GM18870 (cell line): ENCODE measurements around the gene TET1.
"Not testable (repeated sequence)": the region's sequence is repeated elsewhere in the genome, so short reads cannot be mapped to it uniquely, and the experiment has no call there.

ENCODE experiments used
- ATAC-seq: cut with Tn5 transposase; IDR thresholded peaks from one replicate; pipeline ENCODE4 v1.9.1; 2021; ENCODE audit warnings: moderate library complexity; ENCODE audit not compliant: unreplicated experiment

Gene TET1

DNA sequence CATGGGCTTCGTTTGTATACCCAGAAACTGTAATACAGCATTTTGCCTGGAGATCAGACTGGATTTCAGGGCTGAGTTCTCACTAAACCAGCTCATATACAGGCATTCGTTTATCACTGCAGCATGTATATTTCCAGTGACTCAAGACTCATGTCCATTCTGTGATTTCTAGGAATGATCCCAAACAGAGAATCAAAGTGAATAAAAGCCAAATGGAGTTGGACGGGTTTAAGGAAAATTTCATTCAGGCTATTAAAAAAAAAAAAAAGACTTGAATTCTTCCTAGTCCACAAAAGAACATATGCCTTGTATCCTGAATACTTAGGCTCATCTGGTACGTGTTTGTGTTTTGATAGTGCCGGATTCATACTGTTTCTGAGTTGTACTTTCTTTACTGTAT lies 46.8 kb downstream of the TET1 start:
- ATAC-seq: no peak

DNA sequence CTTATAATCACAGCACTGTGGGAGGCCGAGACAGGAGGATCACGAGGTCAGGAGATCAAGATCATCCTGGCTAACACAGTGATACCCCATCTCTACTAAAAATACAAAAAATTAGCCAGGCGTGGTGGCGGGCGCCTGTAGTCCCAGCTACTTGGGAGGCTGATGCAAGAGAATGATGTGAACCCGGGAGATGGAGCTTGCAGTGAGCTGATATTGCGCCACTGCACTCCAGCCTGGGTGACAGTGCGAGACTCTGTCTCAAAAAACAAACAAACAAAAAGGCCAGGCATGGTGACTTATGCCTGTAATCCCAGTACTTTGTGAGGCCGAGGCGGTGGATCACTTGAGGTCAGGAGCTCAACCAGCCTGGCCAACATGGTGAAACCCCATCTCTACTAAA lies 49.9 kb downstream of the TET1 start:
- ATAC-seq: not testable (repeated sequence)

DNA sequence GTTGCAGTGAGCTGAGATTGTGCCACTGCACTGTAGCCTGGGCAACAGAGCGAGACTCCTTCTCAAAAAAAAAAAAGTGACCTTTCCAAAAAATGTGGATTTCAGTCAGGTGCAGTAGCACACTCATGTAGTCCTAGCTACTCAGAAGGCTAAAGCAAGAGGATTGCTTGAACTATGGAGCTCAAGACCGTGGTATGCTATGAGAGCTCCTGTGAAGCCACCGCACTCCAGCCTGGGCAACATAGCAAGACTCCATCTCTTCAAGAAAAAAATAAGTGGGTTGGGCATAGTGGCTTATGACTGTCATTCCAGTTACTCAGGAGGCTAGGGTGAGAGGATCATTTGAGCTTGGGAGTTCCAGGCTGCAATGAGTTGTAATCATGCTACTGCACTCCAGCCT lies 51.1 kb downstream of the TET1 start:
- ATAC-seq: no peak

DNA sequence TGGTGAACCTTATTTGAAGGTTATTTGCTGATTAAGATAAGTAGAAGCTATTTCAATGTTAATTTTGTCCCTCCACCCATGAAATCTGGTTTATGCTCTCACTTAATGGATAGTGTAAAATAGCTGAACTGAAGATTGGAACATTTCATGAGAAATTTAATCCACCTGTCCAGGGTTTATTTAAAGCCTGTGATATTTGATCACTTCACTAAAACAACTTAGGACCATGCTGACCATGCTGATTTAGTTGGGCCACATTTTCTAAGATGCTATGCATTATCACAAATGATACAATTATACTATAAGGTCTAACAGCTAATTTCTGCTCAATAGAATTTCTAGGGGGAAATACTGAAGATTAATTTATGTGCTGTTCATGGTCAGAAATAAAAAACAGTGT lies 53.8 kb downstream of the TET1 start:
- not testable (repeated sequence) for ATAC-seq

DNA sequence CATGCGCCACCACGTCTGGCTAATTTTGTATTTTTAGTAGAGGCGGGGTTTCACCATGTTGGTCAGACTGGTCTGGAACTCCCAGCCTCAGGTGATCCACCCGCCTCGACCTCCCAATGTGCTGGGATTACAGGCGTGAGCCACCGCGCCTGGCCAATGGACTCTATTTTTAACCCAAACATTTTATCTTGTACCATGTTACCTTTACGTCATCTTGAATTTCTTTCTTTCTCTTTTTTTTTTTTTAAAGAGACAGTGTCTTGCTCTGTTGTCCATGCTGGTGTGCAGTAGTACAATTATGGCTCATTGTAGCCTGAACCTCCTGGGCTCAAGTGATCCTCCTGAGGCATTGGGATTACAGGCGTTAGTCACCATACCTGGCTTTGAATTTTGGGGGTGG lies 57.6 kb downstream of the TET1 start:
- not testable (repeated sequence) for ATAC-seq

DNA sequence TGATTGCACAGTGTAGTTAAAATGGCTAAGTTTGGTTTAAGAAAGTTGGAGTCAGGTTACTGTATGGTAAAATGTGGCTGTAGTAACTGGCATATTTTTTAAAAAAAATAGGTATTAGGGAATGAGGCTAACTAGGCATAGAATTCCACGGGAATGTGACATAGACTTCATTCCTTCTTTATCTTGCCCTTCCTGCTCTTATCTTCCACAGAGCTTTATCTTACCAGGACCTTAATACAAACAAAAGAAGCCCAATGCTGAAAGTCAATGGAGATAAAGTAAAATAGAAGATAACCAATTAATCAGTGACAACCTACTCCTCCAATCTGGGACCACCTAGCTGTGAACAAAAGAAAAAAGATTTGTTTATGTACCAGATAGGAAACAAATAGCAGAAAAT lies 58.1 kb downstream of the TET1 start:
- no peak for ATAC-seq

DNA sequence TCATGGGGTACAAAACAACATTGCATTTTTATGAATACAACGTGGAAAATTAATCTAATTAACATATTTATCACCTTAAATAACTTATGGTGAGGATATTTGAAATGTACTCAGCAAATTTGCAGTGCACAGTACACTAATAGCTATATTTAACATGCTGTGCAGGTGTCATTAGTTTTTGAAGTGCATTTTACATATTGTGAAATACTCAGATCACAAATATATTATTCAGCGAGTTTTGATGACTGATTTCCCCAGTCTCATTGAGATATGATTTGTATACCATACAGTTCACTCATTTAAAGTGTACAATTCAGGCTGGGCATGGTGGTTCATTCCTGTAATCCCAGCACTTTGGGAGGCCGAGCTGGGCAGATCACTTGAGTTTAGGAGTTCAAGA lies 59.5 kb downstream of the TET1 start:
- no peak for ATAC-seq

DNA sequence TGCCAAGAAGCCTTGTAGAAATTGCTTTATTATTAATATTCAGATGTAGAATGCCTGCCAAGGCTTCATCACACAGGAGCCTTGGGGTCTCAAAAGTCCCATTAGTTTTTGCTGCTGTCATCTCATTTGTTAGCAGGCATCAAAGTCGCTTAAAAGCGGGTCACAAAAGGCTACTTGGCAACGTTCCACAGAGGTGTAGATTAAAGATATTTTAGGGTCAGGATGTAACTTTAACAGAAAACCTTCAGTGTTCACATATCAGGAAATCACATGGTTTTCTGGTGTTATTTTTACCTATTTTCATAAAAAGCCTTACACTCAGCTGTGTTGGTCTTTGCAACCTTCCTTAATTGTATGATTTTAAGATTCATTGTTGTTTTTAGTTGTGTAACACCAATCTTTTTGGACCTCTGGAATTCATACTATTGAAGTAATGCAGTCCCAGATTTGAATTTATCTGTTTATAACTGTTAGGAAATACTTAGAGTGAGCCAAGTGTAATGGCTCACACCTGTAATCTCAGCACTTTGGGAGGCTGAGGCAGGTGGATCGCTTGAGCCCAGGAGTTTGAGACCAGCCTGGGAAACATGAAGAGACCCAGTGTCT lies 65.3 kb downstream of the TET1 start:
- ATAC-seq: no peak

DNA sequence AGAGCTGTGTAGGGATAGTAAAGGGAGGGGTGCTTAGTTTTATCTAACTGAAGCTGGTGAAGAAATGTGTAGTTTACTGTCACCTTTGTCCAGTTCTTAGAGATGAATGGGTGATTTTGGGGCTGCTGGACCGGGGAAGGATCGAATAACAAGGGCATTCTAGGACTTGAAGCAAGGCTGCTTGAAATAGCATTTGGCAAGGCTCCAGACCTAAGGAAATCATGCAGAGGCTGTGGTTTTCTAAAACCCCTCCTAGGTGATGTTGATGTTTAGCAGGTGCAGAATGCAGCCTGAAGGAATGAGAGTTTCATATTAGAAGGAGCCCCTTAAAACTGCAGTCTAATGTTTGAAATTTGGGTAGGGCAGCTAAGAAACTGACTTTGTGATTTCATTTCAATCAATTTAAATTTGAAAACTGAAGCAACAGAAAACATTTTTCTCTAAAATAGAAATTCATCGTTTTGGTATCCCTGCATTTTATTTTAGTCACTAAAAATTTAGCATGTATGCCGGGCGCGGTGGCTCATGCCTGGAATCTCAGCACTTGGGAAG lies 68.5 kb downstream of the TET1 start:
- ATAC-seq: no peak

DNA sequence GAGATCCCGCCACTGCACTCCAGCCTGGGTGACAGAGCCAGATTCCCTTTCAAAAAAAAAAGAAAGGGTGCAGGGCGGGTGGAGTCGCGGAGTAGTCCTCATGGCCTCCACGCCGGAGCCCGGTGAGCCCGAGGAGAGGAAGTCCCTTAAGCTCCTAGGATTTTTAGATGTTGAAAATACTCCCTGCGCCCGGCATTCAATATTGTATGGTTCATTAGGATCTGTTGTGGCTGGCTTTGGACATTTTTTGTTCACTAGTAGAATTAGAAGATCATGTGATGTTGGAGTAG lies 72.1 kb downstream of the TET1 start:
- not testable (repeated sequence) for ATAC-seq

DNA sequence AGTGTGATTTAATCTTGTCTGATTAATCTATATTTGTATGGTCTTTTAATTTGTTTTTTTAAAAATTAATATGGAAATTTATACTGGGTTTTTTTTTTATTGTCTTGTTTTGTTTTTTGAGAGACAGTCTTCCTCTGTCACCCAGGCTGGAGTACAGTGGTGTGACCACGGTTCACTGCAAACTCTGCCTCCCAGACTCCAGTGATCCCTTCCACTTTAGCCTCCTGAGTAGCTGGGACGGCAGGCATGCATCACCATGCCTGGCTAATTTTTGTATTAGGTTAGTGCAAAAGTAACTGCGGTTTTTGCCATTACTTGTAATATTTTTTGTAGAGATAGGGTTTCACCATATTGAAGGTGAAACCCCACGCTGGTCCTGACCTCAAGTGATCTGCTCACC lies 73.1 kb downstream of the TET1 start:
- ATAC-seq: no peak

DNA sequence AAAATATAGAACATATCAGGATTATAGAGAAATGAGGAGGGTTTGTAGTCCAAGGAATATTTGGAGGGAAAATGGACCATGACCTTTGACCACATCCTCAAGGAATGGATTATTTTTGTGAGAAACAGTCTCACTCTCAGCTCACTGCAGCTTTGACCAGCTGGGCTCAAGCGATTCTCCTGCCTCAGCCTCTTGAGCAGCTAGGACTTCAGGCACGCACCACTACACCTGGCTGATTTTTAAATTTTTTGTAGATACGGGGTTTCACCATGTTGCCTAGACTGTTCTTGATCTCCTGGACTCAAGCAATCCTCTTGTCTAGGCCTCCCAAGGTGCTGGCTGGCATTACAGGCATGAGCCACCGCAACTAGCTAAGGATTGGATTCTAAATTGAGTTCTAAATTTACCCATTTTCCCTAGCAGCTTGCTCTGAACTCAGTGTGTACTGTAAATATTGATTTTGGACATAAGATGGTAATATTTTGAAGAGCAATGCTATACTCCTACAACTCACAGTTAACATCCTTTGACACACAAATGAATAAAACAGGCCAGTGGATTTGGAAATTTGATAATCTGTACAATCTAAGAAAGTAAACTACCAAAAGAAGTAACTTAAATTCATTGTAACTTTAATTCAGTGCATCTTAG lies 73.8 kb downstream of the TET1 start:
- ATAC-seq: no peak

DNA sequence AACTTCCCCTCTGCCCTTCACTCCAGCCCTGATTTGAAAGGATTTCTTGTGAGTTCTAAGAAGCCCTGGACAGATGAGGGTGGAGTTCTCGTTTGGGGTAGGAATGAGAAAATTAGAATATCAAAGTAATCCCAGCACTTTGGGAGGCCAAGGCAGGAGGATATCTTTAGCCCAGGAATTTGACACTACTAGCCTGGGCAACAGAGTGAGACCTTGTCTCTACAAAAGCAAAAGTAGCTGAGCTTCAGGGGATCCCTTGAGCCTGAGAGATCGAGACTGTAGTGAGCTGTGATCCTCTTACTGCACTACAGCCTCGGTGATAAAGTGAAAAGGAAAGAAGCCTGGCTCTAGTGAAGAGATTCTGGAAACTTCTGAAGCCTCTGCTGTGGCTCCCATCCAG lies 76.2 kb downstream of the TET1 start:
- no peak for ATAC-seq

DNA sequence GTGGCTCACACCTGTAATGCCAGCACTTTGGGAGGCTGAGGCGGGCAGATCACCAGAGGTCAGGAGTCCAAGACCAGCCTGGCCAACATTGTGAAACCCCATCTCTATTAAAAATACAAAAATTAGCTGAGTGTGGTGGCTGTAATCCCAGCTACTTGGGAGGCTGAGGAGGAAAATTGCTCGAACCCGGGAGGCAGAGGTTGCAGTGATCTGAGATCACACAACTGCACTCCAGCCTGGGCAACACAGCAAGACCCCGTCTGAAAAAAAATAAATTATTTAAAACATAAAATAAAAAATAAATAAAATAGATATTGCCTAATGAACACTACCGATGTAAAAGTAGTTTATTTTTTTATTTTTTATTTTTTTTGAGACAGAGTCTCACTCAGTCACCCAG lies 83.4 kb downstream of the TET1 start:
- ATAC-seq: not testable (repeated sequence)

DNA sequence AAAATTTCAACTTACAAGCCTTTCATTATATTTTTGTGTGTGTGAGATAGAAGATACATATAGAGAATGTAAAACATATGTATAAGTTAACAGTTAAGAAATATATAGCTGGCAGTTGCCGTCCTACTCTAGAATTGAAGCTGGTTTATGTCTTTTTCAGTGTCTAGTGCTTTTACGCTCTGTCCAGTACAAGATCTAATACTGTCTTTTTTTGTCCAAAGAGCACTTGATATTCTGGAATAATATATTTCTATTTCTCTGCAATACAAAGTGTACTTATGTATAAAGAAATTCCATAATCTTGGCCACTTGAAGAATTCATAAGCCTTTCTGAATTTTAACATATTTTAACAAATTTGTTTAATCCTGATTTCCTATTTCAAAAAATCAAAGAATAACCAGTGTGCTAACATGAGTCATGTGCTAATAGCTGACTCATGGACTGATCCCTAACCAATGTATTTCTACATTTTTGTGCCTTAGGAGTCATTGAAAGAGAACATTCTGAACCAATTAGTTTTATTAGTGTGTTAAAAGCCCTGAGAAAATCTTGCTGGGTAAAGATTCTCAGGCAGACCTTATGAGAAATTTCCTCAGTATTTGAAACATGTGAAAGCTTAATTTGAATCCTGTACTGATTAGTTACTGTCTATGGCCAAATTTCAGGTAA lies 87.7 kb downstream of the TET1 start:
- ATAC-seq: no peak

DNA sequence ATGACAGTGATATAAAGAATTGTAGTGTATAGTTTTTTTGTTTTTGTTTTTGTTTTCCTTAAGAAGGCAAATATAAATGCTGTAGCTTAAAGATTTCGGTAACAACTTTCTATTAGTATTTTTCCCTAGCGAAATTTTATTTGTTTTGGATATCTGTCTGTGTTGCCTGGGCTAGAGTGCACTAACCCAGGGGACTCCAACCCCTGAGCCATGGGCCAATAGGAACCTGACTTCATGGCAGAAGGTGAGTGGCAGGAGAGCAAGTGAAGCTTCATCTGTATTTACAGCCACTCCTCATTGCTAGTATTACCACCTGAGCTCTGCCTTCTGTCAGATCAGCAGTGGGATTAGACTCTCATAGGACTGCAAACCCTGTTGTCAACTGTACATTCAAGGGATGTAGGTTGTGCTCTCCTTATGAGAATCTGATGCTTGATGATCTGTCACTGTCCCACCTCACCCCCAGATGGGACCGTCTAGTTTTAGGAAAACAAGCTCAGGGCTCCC lies 95.5 kb downstream of the TET1 start:
- no peak for ATAC-seq

DNA sequence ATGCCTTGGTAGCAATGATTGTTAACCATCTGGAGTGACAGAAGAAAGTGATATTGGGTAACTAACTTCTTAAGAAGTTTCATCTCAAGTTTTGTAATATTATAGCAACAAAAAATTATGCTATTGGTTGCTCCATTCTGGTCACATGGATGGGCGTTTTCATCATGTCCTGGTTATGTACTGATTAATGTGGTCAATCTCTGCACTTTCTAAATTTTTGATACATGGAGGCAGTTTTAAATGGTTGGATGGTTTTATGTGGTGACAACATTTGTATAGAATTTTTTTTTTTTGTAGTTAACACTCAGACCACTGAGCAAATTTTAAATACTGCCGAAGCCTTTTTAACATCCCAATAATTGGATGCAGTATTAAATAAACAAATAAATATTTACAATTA lies 105.7 kb downstream of the TET1 start:
- ATAC-seq: no peak

DNA sequence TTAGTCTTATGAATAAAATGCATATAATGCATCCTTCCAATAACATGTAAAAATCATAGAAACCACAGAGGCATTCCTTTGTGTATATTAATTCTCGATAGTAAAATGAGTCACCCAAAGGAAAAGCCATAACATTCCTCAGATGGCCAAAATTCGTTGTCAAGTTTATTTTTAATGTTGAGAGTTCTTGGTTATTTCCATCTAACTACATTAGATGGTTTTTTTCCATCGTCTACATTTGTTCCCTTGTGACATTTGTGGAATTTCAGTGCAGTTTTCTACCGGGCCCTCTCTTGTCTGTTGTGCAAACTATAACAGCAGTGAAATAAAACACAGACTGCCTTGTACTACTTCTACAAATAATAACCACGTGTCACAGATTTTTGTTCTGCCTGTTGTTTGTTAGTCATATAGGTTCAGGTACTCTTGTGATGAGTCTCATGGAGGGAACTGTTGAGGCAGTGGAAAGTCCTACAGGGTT lies 106.2 kb downstream of the TET1 start:
- ATAC-seq: no peak

DNA sequence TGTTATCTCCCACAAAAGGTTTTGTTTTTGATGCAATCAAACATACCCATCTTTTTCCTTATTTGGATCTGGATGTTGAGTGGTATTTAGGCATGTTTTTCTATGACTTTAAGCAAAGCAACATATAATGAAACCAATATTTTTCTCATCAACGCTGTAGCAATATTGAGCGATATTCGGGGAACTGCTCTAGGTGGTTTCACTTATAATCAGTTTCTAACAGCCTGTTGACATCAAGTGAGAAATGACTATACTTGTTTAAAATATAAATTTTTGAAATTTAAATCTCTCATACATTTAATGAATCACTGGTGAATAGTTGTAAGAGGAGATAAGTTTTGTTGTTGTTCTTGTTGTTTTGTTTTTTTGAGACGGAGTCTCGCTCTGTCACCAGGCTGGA lies 108.1 kb downstream of the TET1 start:
- no peak for ATAC-seq

DNA sequence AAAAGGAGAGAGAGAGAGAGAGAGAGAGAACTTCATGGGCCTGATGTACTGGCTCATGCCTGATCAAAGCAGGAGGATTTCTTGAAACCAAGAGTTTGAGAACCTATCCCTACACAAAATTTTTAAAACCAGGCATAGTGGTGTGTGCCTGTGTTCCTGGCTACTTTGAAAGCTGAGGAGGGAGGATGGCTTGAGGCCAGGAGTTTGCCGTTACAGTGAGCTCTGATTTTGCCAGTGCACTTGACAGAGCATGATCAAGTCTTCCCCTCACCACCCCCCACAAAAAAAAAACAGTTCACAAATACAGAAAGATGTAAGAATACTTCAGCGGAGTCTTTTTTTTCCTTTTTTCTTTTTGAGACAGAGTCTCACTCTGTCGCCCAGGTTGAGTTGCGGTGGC lies 108.8 kb downstream of the TET1 start:
- no peak for ATAC-seq

DNA sequence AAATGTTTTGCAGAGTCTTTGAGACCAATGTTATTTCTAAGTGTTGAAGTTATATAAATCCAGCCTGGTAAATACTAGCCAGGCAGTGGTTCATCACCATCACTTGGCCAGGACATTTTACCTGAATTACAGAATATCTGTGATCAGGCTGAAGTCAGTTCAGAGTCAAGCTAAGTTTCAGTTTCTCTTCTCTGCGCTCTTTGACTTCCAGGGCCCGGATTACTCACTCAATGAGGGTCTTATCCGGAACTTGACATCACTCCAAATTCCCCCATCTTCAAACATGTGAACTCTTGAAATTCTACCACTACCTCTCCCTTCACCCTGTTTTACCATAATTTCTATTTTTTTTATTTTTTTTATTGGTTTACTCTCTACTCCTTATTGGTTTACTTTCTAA lies 124.3 kb downstream of the TET1 start:
- ATAC-seq: no peak

DNA sequence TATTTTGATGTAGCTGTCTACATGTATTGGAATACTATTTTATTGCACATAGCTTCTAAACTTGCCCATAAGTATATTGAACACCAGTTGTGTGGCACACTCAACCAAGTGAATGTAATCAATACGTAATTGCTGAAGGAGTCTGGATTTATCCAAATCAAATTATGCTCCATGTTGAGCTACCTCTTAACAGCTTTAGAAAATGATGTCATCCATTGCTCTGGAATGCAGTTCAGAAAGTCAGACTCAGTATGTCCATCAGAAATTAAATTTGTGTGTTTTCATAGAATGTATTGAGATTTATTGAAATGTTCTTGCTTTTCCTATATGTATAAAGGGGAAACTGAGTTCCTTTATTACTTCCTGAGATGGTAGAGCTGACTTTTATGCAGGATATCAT lies 135.9 kb downstream of the TET1 start:
- ATAC-seq: no peak
